Measurements from ENCODE around the gene RSF1.
A peak's percentile ranks its signal among the peaks of the same experiment; 100 is the strongest.
"Not testable (repeated sequence)": the region's sequence is repeated elsewhere in the genome, so short reads cannot be mapped to it uniquely, and the experiment has no call there.

The RSF1 gene

GRCh38 chr11:77820565-77821348 is at the start of gene RSF1, which contains the start of gene AAMDC:
TSS of gene RSF1 (minus strand) at chr11:77820722. CDS start at chr11:77820714, 8 bp downstream.
TSS of gene AAMDC (plus strand) at chr11:77821144. CDS start at chr11:77842497, 21,353 bp downstream.
- H3K36me3 Mint-ChIP-seq (ENCODE audit: low read depth): peaks cover 11% of the 10 kb centered on the region
- peak; percentile 96 for DNase-seq (ENCODE audit: low spot score)
- no peaks in the 10 kb centered on the region for H3K9me3 Mint-ChIP-seq
- peak within 1 kb of the TSS; percentile 100 for H3K4me3 Mint-ChIP-seq
- peak within 1 kb of the TSS; percentile 91 for H3K27ac Mint-ChIP-seq
- H3K27me3 Mint-ChIP-seq (ENCODE audit: low read depth): no peaks in the 10 kb centered on the region
- H3K4me1 Mint-ChIP-seq (ENCODE audit: low read depth): peaks cover 26% of the 10 kb centered on the region

- DNase-seq (ENCODE audit: low spot score): no peak
- no peak overlapping the region for H3K27ac Mint-ChIP-seq
- no peaks in the 10 kb centered on the region for H3K4me1 Mint-ChIP-seq (ENCODE audit: low read depth)
- H3K9me3 Mint-ChIP-seq: no peaks in the 10 kb centered on the region
- no peak overlapping the region for H3K4me3 Mint-ChIP-seq
- H3K27me3 Mint-ChIP-seq (ENCODE audit: low read depth): no peaks in the 10 kb centered on the region
- peaks cover 16% of the 10 kb centered on the region for H3K36me3 Mint-ChIP-seq (ENCODE audit: low read depth)
Measured at GRCh38 chr11:77868744-77869143, 48.2 kb upstream of the RSF1 start.

GRCh38 chr11:77866336-77866735 is 45.8 kb upstream of the RSF1 start:
- Mint-ChIP-seq H3K9me3 (no peaks in the 10 kb centered on the region), H3K27me3 (ENCODE audit: low read depth) (no peaks in the 10 kb centered on the region), H3K4me3 (no peak overlapping the region), H3K4me1 (ENCODE audit: low read depth) (no peaks in the 10 kb centered on the region), H3K36me3 (ENCODE audit: low read depth) (peaks cover 13% of the 10 kb centered on the region), H3K27ac (no peak overlapping the region)
- no peak for DNase-seq (ENCODE audit: low spot score)

- no peak for DNase-seq (ENCODE audit: low spot score)
- no peaks in the 10 kb centered on the region for H3K4me1 Mint-ChIP-seq (ENCODE audit: low read depth)
- peaks cover 13% of the 10 kb centered on the region for H3K36me3 Mint-ChIP-seq (ENCODE audit: low read depth)
- no peaks in the 10 kb centered on the region for H3K27me3 Mint-ChIP-seq (ENCODE audit: low read depth)
- H3K27ac Mint-ChIP-seq: no peak overlapping the region
- no peak overlapping the region for H3K4me3 Mint-ChIP-seq
- no peaks in the 10 kb centered on the region for H3K9me3 Mint-ChIP-seq
Measured at GRCh38 chr11:77865805-77866204, 45.3 kb upstream of the RSF1 start.

DNA sequence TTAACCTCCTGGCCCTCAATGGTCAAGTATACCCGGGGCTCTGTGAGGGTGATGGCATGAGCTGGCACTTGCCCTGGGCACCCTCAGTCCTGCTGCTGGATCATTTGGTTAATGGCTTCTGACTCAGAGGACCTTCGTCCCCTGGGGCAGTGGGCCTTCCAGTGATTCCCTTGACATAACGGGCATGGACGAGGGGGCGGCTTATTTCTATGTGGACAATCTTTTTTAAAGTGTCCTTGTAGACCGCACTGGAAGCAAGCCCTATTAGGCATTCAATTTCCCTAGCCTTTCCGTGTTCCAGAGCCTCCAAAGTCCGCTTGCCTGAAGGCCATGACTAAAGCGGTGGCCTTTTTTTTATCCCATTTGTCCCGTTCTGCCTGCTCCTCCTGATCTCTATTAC is 40.9 kb upstream of the RSF1 start:
- not testable (repeated sequence) for H3K4me3 Mint-ChIP-seq; H3K9me3 Mint-ChIP-seq; H3K27ac Mint-ChIP-seq; H3K36me3 Mint-ChIP-seq (ENCODE audit: low read depth); DNase-seq (ENCODE audit: low spot score); H3K4me1 Mint-ChIP-seq (ENCODE audit: low read depth); H3K27me3 Mint-ChIP-seq (ENCODE audit: low read depth)

DNA sequence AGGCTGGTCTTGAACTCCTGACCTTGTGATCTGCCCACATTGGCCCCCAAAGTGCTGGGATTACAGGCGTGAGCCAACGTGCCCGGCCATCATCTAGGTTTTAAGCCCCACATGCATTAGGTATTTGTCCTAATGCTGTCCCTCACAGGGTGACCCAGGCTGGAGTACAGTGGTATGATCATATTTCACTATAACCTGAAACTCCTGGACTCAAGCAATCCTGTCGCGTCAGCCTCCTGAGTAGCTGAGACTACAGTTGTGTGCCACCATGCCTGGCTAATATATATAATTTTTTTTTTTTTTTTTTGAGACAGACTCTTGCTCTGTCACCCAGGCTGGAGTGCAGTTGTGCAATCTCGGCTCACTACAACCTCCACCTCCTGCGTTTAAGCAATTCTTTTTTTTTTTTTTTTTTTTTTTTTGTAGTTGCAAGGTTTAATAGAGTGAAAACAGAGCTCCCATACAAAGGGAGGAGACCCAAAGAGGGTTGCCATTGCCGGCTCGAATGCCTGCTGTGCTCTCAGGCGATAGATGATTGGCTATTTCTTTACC is 37.5 kb upstream of the RSF1 start:
- not testable (repeated sequence) for H3K27ac Mint-ChIP-seq; H3K4me1 Mint-ChIP-seq (ENCODE audit: low read depth); DNase-seq (ENCODE audit: low spot score); H3K27me3 Mint-ChIP-seq (ENCODE audit: low read depth); H3K4me3 Mint-ChIP-seq
- peaks cover 19% of the 10 kb centered on the region for H3K36me3 Mint-ChIP-seq (ENCODE audit: low read depth)
- H3K9me3 Mint-ChIP-seq: peaks cover 19% of the 10 kb centered on the region

GRCh38 chr11:77854838-77855237 is 34.3 kb upstream of the RSF1 start:
- no peak overlapping the region for H3K4me3 Mint-ChIP-seq
- peaks cover 20% of the 10 kb centered on the region for H3K9me3 Mint-ChIP-seq
- H3K27me3 Mint-ChIP-seq (ENCODE audit: low read depth): no peaks in the 10 kb centered on the region
- H3K4me1 Mint-ChIP-seq (ENCODE audit: low read depth): no peaks in the 10 kb centered on the region
- H3K36me3 Mint-ChIP-seq (ENCODE audit: low read depth): peaks cover 24% of the 10 kb centered on the region
- no peak for DNase-seq (ENCODE audit: low spot score)
- H3K27ac Mint-ChIP-seq: no peak overlapping the region

DNA sequence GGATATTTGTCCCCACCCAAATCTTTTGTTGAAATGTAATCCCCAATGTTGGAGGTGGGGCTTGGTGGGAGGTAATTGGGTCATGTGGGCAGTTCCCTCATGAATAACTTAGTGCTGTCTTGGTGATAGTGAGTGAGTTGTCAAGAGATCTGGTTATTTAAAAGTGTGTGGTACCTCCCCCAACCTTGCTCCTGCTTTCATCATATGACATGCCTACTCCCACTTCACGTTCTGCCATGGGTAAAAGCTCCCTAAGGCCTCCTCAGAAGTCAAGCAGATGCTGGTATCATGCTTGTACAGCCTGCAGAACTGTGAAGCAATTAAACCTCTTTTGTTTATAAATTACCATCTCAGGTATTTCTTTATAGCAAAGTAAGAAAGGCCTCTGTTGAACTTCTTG is 31.0 kb upstream of the RSF1 start:
- no peak overlapping the region for H3K27ac Mint-ChIP-seq
- no peak overlapping the region for H3K4me3 Mint-ChIP-seq
- DNase-seq (ENCODE audit: low spot score): no peak
- H3K4me1 Mint-ChIP-seq (ENCODE audit: low read depth): no peaks in the 10 kb centered on the region
- H3K36me3 Mint-ChIP-seq (ENCODE audit: low read depth): peaks cover 19% of the 10 kb centered on the region
- peaks cover 16% of the 10 kb centered on the region for H3K9me3 Mint-ChIP-seq
- no peaks in the 10 kb centered on the region for H3K27me3 Mint-ChIP-seq (ENCODE audit: low read depth)

- H3K27me3 Mint-ChIP-seq (ENCODE audit: low read depth); H3K4me1 Mint-ChIP-seq (ENCODE audit: low read depth); H3K27ac Mint-ChIP-seq; DNase-seq (ENCODE audit: low spot score); H3K4me3 Mint-ChIP-seq: not testable (repeated sequence)
- peaks cover 16% of the 10 kb centered on the region for H3K9me3 Mint-ChIP-seq
- H3K36me3 Mint-ChIP-seq (ENCODE audit: low read depth): peaks cover 17% of the 10 kb centered on the region
Measured at GRCh38 chr11:77843700-77844099, 23.2 kb upstream of the RSF1 start.

GRCh38 chr11:77842441-77843121 is 22.1 kb upstream of the RSF1 start:
- Mint-ChIP-seq H3K27ac (no peak overlapping the region), H3K4me1 (ENCODE audit: low read depth) (no peaks in the 10 kb centered on the region), H3K36me3 (ENCODE audit: low read depth) (peaks cover 17% of the 10 kb centered on the region)

GRCh38 chr11:77833302-77833701 is 12.8 kb upstream of the RSF1 start:
- Mint-ChIP-seq H3K9me3 (peaks cover 3% of the 10 kb centered on the region), H3K4me3 (no peak overlapping the region), H3K36me3 (ENCODE audit: low read depth) (no peaks in the 10 kb centered on the region), H3K27me3 (ENCODE audit: low read depth) (no peaks in the 10 kb centered on the region), H3K27ac (no peak overlapping the region), H3K4me1 (ENCODE audit: low read depth) (no peaks in the 10 kb centered on the region)
- DNase-seq (ENCODE audit: low spot score): no peak

More at GRCh38 chr11:77842441-77843121, 22.1 kb upstream of the RSF1 start:
- peaks cover 16% of the 10 kb centered on the region for H3K9me3 Mint-ChIP-seq
- H3K27me3 Mint-ChIP-seq (ENCODE audit: low read depth): no peaks in the 10 kb centered on the region
- H3K4me3 Mint-ChIP-seq: no peak overlapping the region
- DNase-seq (ENCODE audit: low spot score): no peak

DNA sequence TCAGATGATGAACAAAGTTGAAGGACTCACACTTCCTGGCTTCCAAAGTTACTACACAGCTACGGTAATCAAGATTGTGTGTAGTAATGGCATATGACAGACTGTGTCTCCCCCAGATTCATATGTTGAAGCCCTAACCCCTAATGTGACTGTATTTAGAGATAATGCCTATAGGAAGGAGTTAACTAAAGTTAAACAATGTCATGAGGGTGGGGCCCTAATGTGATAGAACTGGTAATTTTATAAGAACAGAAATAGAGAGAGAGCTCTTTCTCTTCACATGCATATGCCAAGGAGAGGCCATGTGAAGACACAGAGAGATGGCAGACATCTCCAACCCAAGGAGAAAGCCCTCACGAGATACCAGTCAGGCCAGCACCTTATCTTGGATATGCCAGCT is 8.4 kb upstream of the RSF1 start:
- Mint-ChIP-seq H3K27me3 (ENCODE audit: low read depth) (no peaks in the 10 kb centered on the region), H3K9me3 (peaks cover 3% of the 10 kb centered on the region), H3K4me3 (no peak overlapping the region), H3K36me3 (ENCODE audit: low read depth) (no peaks in the 10 kb centered on the region), H3K4me1 (ENCODE audit: low read depth) (no peaks in the 10 kb centered on the region), H3K27ac (no peak overlapping the region)
- no peak for DNase-seq (ENCODE audit: low spot score)

- peaks cover 11% of the 10 kb centered on the region for H3K4me1 Mint-ChIP-seq (ENCODE audit: low read depth)
Measured at GRCh38 chr11:77823775-77824174, 3.3 kb upstream of the RSF1 start.

DNA sequence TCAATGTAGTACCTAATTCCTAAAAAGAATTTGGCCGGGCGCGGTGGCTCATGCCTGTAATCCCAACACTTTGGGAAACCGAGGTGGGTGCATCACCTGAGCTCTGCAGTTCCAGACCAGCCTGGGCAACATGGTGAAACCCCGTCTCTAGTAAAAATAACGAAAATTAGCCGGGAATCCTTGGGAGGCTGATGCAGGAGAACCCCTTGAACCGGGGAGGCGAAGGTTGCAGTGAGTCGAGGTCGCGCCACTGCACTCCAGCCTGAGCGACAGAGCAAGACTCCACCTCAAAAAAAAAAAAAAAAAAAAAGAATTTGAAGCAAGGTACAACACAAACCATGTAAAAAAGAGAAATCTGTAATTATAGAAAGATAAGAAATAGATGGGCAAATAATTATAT is 1.6 kb upstream of the RSF1 start:
- not testable (repeated sequence) for H3K27ac Mint-ChIP-seq; H3K27me3 Mint-ChIP-seq (ENCODE audit: low read depth); H3K9me3 Mint-ChIP-seq; H3K36me3 Mint-ChIP-seq (ENCODE audit: low read depth); DNase-seq (ENCODE audit: low spot score); H3K4me3 Mint-ChIP-seq
- peaks cover 19% of the 10 kb centered on the region for H3K4me1 Mint-ChIP-seq (ENCODE audit: low read depth)

More at GRCh38 chr11:77823775-77824174, 3.3 kb upstream of the RSF1 start:
- Mint-ChIP-seq H3K4me3 (no peak overlapping the region), H3K9me3 (no peaks in the 10 kb centered on the region), H3K27me3 (ENCODE audit: low read depth) (no peaks in the 10 kb centered on the region), H3K27ac (no peak overlapping the region), H3K36me3 (ENCODE audit: low read depth) (peaks cover 4% of the 10 kb centered on the region)
- no peak for DNase-seq (ENCODE audit: low spot score)

Data from T-helper 2 cell treated with Interferon-gamma antibody and Interleukin-4, amounts not matched to agents 5 μg/mL and 100 μg/mL, for 36 hours (primary cell).